Measurements from ENCODE around the gene MOV10. TPM values are rescaled to one million over a fixed set of nuclear protein-coding genes. Genes with fewer than 3 reads are reported as not detected.

MOV10 gene
- total RNA-seq, 2 donors from 2014 or later: 29.5 to 32.3 TPM

DNA sequence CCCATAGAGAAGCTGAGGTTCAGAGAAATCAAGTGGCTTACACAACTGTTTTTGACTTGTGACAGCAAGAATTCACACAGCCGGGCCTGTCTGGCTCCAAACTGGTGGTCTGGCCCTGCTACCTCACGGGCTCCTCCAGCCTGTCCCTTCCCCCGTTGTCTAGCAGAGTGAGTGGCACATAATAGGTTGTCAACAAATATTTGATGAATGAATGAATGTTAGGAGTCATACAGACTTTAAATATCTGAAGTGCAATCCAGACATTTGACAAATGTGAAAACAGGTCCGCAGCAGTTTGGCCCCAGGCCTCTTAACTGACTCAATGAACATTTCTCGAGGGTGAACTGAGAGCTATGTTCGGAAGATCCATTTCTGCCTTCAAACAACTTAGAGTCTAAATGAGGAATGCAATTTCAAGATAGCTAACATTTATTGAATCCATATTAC, 33.6 kb downstream of the MOV10 start:
- DNase-seq (ENCODE audit: low spot score): no peak
- intact Hi-C loops (cut with DNase I): loop anchor here (5.0 to 10.0 kb wide), 4 partner anchors 36 to 316 kb away; partner anchors contain the start of genes CTTNBP2NL (in 1 of the 2) and MOV10 (in 1 of the 2)

DNA sequence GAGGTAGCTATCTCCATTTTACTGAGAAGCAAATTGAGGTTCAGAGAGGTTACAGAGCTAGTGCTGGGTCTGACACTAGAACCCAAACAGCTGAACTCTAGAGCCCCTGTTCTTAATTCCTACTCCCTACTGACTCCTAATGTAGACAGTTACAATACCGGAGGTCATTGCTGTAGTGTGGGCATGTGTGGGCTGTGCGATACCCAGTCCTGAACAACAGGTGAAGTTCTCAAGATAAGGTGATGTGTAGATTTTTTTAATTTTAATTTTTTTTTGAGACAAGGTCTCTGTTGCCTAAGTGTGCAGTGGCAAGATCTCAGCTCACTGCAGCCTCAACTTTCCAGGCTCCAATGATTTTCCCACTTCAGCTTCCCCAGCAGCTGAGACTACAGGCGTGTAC, 34.0 kb downstream of the MOV10 start:
- intact Hi-C loops (cut with DNase I): loop anchor here (5.0 to 10.0 kb wide), 4 partner anchors 36 to 316 kb away; partner anchors contain the start of genes CTTNBP2NL (in 1 of the 2) and MOV10 (in 1 of the 2)
- DNase-seq (ENCODE audit: low spot score): no peak

DNA sequence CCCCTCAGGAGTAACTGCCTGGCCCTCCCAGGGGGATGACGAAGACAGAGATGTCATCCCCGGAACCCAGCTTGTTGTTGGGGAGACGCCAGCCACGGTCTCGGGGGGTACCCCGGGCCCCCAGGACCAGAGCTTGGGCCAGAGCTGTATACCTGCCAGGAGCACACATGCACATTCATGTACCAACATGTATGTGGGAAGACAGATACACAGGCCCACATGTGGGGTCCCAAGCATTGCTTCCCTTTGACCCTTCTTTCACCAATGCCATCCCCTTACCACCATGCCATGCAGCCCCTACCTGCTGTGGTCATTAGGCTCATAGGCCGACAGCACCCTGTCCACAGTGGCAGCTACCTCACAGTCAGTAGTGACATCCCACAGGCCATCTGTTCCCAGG, 35.7 kb downstream of the MOV10 start:
- intact Hi-C loops (cut with DNase I): loop anchor here in 1 of 2 donors (10.0 kb wide), 1 partner anchor 335 kb away; no protein-coding TSS in a partner anchor
- no peak for DNase-seq (ENCODE audit: low spot score)

DNA sequence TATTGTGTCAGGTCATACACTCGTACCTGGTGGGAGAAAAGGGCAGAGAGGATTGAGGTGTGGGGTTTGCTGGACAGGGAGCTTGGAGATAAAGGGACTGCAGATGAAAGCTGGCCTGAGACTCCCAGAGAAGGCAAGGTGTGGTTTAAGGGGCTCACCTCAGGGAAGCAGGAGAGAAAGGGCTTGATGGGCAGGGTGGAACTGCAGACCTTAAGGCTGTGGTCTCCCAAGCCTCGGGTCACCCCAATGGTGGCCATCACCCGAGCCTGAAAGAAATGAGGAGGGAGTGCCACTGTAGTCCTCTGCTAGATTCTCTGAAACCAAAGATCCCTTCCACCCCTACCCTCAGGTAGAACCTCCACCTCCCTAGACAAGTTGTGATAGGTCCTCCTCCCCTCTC, 36.1 kb downstream of the MOV10 start:
- intact Hi-C loops (cut with DNase I): loop anchor here in 1 of 2 donors (10.0 kb wide), 1 partner anchor 334 kb away; no protein-coding TSS in a partner anchor
- DNase-seq (ENCODE audit: low spot score): peak; percentile 34

DNA sequence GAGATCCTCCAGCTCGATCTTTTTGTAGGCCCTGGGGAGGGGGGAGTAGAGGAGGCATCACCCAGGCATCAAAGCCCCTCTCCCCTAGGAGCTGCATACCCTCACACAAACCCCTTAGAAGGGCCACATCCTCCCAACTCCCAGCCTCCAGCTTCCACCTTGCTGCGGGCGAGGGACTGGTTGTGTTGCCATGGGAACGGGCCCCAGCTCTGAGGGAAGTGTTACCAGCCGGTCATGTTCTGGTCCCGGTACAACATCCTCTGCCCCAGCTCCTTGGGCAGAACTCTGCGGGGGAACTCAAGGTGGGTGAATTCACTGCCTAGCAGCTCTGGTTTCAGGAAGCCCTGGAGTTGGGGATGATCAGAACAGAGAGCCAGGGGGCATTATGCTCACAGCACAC, 36.6 kb downstream of the MOV10 start:
- DNase-seq (ENCODE audit: low spot score): peak; percentile 65
- intact Hi-C loops (cut with DNase I): loop anchor here in 1 of 2 donors (10.0 kb wide), 1 partner anchor 334 kb away; no protein-coding TSS in a partner anchor

DNA sequence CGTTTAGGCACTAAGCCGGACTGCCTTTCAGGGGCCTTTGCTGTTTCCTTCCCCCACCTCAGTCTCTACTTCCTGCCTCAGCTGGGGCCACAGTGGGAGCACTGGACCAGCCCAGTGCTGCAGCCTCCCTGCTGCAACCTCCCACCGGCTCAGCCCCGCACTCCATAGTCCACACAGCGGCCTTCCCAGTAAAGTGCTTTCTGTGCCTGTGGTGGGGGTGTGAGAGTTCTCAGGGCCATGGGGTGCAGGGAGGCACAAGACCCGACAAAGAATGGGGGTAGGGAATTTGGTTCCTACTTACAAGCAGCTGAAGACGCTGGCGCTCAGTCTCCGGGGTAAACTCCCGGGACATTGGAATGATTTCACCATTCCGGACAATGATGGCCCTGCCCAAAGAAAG, 37.2 kb downstream of the MOV10 start:
- DNase-seq (ENCODE audit: low spot score): peak; percentile 60
- intact Hi-C loops (cut with DNase I): loop anchor here in 1 of 2 donors (10.0 kb wide), 1 partner anchor 333 kb away; no protein-coding TSS in a partner anchor

DNA sequence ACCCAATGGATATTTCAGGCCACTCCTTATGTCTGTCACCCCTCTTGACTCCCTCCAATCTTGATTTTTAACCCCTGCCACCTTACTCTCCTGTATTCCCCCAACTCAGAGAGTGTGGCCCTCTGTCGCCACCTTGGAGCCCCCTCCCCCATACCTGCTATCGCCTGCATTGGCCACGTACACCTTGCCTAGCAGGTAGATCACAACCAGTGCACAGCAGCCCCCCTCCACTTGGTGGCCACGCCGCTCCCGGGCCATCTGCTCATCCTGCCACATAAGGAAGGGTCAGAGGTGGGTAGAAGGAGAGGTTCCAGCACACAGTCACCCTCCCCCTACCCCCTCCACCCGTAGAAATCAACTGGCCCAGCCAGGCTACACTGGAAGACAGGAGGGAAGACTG, 37.7 kb downstream of the MOV10 start:
- intact Hi-C loops (cut with DNase I): loop anchor here in 1 of 2 donors (10.0 kb wide), 1 partner anchor 333 kb away; no protein-coding TSS in a partner anchor

DNA sequence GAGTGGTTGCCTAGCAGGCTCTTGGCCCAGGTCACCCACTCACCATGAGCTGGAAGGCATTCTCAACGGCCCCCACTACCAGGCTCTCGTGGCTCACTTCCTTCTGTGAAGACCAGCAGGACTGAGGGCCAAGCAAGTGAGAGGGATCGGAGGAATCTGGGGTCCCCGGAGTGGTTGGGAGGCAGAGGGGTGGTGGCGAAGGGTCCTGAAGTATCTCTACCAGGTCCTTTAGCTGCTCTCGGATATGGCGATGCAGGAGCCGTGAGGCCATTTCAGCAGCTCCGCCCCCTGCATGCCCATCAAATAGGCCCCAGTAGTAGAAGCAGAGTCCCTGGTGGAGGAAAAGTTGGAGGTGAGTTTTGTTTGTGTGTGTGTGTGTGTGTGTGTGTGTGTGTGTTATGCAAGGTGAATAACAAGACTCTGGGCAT, 38.3 kb downstream of the MOV10 start:
- DNase-seq (ENCODE audit: low spot score): peak; percentile 41
- intact Hi-C loops (cut with DNase I): loop anchor here in 1 of 2 donors (10.0 kb wide), 1 partner anchor 332 kb away; no protein-coding TSS in a partner anchor

More for the DNA sequence above, 37.7 kb downstream of the MOV10 start:
- DNase-seq (ENCODE audit: low spot score): peak; percentile 72

DNA sequence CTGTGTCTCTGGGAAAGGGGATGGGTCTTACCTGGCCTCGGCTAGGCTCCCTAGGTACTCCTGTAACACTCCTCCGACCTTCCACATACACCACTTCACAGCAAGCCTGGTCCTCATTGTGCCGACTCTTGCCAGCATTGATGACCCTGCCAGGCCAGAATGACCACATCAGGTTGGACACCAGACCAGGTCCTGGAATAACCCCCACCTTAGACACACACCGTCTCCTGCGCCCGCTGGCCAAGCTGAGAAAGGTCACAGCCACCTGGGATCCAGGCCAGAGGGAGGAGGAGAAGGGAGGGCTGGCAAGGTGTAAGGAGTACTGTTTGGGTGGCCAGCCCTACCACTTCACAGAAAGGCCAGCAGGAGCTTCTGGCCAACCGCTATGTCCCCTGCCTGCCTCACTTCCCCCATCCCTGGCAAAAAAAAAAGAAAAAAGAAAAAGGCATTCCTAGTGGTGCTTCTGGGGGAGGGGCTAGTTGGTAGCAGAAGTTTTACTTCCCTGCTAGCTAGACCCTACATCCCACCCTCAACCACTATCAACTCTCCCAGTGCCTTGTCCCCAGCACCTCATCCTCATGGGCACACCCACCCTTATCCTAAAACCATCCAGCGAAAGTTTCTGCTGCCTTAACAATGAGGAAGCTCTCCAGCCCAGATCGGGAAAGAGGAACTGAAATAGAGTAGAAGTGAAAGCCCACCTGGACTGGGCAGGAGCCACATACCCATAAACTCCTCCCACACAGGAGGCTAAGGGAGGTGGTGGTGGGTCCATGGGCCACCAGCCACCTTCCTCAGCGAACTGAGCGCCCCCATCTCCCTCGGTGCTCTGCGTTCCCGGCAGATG, 39.2 kb downstream of the MOV10 start:
- intact Hi-C loops (cut with DNase I): loop anchor here in 1 of 2 donors (10.0 kb wide), 1 partner anchor 331 kb away; no protein-coding TSS in a partner anchor
- peak; percentile 76 for DNase-seq (ENCODE audit: low spot score)

DNA sequence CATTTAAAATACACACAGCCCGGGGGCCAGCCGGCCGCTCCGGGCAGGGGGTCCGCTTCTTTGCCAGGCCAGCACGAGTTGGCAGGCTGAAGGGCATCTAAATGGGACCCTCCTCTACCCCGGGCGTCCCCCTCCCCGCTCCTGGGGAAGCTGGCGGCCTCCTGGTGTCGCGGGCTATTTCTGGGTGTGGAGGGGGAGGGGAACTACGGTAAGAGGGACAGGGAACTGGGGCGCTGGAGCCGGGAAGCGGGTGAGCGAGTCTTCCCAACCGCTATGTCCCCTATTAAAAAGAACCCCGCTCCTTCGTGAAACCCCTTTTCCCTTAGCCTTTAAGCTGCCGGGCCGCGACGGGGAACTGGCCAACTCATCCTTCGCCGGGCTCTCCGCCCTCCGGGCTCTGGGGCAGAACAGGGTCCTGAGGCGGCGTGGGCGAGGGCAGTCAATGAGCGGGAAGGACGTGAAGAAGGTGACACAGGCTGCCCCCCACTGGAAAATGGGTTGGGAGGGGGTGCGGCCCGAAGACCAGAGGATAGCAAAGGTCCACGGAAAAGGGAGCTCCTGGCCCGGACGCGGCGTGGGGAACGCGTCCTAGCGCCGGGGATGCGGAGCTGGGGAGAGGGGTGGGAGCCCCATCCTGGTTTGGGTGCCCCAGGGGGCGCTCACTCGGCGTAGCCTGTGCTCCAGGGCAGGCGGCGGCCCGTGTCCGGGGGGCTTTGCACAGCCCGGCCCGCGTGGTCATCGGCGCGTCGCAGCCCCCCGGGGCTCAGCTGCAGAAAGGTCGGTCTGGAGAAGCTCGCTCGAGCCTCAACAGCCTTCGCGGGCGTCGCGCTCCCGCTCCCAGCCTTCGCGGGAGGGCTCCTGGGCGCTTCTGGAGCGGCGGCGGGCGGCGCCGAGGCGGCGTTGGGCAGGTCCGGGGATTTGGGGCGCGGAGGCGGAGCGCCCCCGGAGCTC, 40.1 kb downstream of the MOV10 start:
- DNase-seq (ENCODE audit: low spot score): peak; percentile 88
- intact Hi-C loops (cut with DNase I): loop anchor here (5.0 to 10.0 kb wide), 2 partner anchors 93 to 330 kb away; no protein-coding TSS in a partner anchor

DNA sequence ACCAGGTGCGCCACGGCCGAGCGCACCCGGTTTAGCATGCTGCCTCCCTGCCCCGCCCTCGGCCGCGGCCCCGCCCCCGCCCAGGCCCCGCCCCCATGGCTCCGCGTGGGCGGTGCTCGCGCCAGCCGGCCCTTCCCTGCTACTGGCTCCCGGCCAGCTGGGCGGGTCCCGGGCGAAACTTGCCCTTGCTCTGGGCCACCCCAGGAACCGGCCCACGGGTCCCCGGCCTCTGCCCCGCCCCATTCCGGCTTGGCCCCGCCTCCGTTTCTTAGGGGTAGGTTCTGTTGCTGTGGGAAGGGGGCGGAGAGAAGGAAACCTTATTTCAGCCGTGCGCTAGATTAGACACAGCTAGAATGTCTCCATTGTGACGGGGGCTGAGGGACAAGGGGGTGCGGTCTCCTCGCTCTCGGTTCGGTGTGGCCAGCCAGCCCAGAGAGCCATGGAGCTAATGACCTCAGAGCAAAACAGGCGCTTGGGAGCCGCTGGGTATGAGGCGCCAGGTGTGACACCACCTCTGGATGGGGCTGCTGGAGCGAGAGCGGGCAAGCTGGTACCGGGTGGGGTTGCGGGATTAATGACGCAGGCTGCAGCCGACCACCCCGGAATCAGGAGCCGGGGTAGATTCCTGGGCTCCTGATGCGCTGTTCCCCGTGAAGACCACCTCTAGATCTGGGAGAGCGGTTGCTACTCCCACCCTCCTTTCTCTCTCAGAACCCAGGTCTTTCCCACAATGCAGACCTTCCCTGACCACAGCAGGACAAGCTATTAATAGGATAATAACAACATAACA, 41.0 kb downstream of the MOV10 start, which contains the start of gene PPM1J:
TSS of gene PPM1J (minus strand) at position 69 of the 790 bp plus-strand sequence. CDS start at position 38, 31 bp downstream.
- DNase-seq (ENCODE audit: low spot score): peak; percentile 99
- intact Hi-C loops (cut with DNase I): loop anchor here (5.0 to 10.0 kb wide), 2 partner anchors 92 to 329 kb away; no protein-coding TSS in a partner anchor

DNA sequence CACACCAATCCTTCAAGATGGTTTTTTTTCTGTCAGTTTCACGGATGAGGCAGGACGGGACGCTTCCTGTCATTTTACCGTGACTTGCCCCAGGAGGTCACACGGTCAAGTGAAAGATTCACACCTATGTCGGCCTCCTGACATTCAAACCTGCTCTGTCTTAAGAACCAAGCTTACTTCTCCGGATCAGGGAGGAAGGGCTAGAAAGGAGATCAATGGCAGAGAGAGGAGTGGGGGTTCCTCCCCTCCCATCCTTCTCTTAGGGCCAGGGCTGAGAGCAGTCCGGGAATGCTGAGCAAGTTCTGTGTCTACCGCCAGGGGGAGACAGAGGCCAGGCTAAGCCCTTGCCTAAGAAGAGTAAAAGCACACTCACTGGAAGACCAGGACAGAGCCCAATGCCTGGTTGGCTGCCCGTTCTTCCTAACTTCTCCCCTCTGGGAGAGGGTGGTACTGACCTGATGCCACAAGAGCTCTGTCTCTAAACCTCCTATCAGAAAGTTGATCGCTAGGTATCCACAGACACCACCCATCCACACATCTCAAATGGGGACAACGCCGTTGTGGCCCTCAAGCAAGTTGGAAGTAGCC, 41.8 kb downstream of the MOV10 start:
- intact Hi-C loops (cut with DNase I): loop anchor here (5.0 to 10.0 kb wide), 2 partner anchors 91 to 329 kb away; no protein-coding TSS in a partner anchor
- DNase-seq (ENCODE audit: low spot score): peak; percentile 95

DNA sequence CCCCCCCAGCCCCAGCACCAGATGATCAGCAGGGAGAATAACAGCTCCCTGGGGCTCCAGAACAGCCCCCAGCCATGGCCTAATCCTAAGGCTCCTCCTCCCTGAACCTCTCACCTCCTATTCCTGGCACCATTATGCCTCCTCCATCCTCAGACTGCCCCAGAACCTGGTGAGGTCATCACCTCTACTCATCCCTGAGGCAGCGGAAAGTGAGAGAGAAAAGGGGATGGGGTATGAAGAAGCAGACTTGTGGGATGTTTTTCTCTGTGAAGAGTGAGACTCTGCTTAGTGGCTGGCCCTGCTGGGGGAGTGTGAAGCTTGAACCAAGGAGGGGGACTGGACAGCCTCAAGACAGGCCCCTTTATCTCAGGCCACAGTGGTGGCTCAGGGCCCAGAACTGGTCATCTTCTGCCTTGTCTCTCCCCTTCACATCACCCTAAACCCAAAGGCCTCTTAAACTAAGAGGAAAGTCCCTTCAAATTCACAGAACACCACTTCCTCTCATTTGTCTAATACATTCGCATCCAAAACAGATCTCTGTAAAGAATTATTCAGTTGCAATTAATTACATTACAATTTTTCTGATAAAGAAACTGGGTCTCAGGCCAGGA, 42.9 kb downstream of the MOV10 start:
- no peak for DNase-seq (ENCODE audit: low spot score)
- intact Hi-C loops (cut with DNase I): loop anchor here (5.0 to 10.0 kb wide), 2 partner anchors 90 to 327 kb away; no protein-coding TSS in a partner anchor

DNA sequence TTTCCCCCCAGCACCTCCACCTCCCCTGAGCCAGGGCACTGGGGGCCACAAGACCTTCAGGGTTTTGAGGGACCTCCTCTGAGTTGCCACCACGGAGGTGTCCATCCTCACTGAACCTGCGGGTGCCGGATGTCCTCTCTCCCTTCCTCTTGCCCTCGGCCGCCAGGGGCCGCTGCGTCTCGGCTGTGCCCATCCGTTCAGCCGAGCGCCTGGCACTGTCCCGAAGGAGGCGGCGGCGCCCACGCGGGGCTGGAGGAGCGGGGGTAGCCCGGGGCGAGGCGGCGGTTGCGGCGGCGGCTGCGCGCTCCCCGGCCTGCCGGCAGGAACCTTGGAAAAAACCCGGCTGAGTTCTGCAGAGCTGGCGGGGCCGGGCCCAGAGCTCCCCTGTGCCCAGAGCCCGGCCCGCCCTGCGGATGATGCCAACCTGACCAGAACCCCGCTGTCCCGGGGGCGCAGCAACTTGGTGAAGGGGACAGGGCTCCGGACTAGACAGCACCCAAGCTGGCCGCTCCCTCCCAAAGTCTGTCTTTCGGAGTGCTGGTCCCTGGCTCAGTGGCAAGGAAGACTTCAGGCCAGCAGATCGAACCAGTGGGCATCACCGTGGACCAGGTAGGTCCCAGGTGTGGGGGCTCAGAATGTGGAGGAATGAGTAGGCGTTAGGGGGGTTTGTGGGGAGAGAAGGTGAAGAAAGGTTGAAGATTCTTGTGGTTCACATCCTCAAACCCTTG, 44.4 kb downstream of the MOV10 start:
- intact Hi-C loops (cut with DNase I): loop anchor here (5.0 to 10.0 kb wide), 2 partner anchors 88 to 326 kb away; no protein-coding TSS in a partner anchor
- DNase-seq (ENCODE audit: low spot score): peak; percentile 94

DNA sequence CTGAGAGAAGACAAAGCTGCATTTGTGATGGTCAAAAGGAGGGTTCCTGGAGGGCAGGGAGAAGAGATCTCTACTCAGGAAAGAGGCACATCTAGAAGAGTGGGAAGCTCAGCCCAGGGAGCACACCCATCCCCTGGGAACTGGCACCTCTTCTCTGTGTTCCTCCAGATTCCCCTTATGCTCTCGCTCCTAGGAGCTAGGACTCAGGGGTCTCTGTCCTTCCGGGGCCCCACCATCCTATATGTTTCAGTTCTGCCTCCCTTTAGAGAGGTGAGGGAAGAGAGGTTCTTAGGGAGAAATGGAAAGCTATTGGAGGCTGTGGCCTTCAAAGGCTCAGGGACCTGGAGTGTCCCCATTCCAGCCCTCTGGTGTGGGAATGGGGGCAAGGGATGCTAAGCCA, 45.2 kb downstream of the MOV10 start:
- DNase-seq (ENCODE audit: low spot score): no peak
- intact Hi-C loops (cut with DNase I): loop anchor here (5.0 to 10.0 kb wide), 4 partner anchors 83 to 325 kb away; no protein-coding TSS in a partner anchor

DNA sequence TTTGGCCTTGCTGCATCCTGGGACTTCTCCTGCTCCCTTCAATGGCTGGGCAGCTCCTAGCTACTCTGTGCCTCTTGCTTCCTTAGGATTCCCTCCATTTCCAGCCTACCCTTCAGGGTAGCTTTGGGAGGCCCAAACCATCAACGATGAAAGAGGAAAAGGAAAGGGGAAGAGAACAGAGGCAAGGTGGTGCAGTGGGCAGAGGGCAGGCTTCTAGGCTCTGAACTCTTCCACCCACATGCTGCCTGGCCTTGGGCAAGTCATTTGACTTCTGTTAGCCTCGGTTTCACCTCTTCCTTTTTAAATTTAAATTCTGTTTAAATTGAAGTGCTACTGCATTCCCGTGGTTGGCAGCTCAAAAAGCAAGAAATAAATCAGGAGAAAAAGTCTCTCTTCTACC, 46.3 kb downstream of the MOV10 start:
- no peak for DNase-seq (ENCODE audit: low spot score)
- intact Hi-C loops (cut with DNase I): loop anchor here (5.0 to 10.0 kb wide), 2 partner anchors 82 to 314 kb away; no protein-coding TSS in a partner anchor

Measured in posterior vena cava (tissue), 2 donors.